GM19463 (cell line): ENCODE data around the gene NFKBIB.
"Not testable (repeated sequence)": the region's sequence is repeated elsewhere in the genome, so short reads cannot be mapped to it uniquely, and the experiment has no call there.

ENCODE experiments used
- ATAC-seq: cut with Tn5 transposase; IDR thresholded peaks from one replicate; pipeline ENCODE4 v1.9.1; 2021; ENCODE audit warnings: mild to moderate bottlenecking, moderate library complexity; ENCODE audit not compliant: unreplicated experiment

NFKBIB gene

GRCh38 chr19:38875656-38876395 lies 23.9 kb upstream of the NFKBIB start:
- no peak for ATAC-seq

GRCh38 chr19:38877781-38878574 lies 21.8 kb upstream of the NFKBIB start, which contains the start of gene RINL:
TSS of gene RINL (minus strand) at chr19:38878275. CDS start at chr19:38876742, 1,533 bp downstream.
- ATAC-seq = no peak

- no peak for ATAC-seq
Measured at GRCh38 chr19:38878575-38879399, 21.0 kb upstream of the NFKBIB start.

- no peak for ATAC-seq
Measured at GRCh38 chr19:38879400-38879751, 20.4 kb upstream of the NFKBIB start.

- no peak for ATAC-seq
Measured at GRCh38 chr19:38880076-38880881, 19.5 kb upstream of the NFKBIB start.

GRCh38 chr19:38880882-38881609 lies 18.7 kb upstream of the NFKBIB start:
- ATAC-seq = no peak

GRCh38 chr19:38883286-38883685 lies 16.5 kb upstream of the NFKBIB start:
- ATAC-seq = no peak

- not testable (repeated sequence) for ATAC-seq
Measured at GRCh38 chr19:38884691-38885090, 15.1 kb upstream of the NFKBIB start.

- ATAC-seq = no peak
Measured at GRCh38 chr19:38888876-38889275, 10.9 kb upstream of the NFKBIB start.

GRCh38 chr19:38889803-38890202 lies 10.0 kb upstream of the NFKBIB start:
- ATAC-seq = no peak

- no peak for ATAC-seq
Measured at GRCh38 chr19:38890686-38891085, 9.1 kb upstream of the NFKBIB start.

GRCh38 chr19:38891771-38892170 lies 8.0 kb upstream of the NFKBIB start:
- ATAC-seq = no peak

GRCh38 chr19:38892841-38893240 lies 6.9 kb upstream of the NFKBIB start:
- ATAC-seq = no peak

GRCh38 chr19:38893341-38893771 lies 6.4 kb upstream of the NFKBIB start:
- ATAC-seq = no peak

GRCh38 chr19:38894968-38895367 lies 4.8 kb upstream of the NFKBIB start:
- no peak for ATAC-seq

GRCh38 chr19:38898788-38899446 lies 852 bp upstream of the NFKBIB start:
- ATAC-seq = no peak

GRCh38 chr19:38900202-38900629 lies 447 bp downstream of the NFKBIB start:
- ATAC-seq = no peak

GRCh38 chr19:38900743-38901190 lies 998 bp downstream of the NFKBIB start:
- no peak for ATAC-seq

GRCh38 chr19:38901683-38902082 lies 1.9 kb downstream of the NFKBIB start:
- ATAC-seq = no peak
